GM03348 (cell line): Measurements from ENCODE around the gene FER.
"Not testable (repeated sequence)": the region's sequence is repeated elsewhere in the genome, so short reads cannot be mapped to it uniquely, and the experiment has no call there.

Experiments
- DNase-seq: peaks from one replicate; pipeline ENCODE4 v3.0.0; 2012; ENCODE audit warnings: low spot score

FER gene

DNA sequence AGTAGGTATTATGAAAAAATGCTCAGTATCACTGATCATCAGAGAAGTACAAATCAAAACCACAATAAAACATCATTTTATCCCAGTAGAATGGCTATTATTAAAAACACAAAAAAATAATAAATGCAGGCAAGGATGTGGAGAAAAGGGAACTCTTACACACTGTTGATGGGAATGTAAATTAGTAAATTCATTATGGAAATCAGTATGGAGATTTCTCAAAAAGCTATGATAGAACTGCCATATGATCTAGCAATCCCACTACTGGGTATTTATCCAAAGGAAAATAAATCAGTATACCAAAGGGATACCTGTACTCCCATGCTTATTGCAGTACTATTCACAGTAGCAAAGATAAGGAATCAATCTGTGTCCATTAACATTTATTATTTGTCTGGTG, 209.6 kb downstream of the FER start:
- DNase-seq: no peak

DNA sequence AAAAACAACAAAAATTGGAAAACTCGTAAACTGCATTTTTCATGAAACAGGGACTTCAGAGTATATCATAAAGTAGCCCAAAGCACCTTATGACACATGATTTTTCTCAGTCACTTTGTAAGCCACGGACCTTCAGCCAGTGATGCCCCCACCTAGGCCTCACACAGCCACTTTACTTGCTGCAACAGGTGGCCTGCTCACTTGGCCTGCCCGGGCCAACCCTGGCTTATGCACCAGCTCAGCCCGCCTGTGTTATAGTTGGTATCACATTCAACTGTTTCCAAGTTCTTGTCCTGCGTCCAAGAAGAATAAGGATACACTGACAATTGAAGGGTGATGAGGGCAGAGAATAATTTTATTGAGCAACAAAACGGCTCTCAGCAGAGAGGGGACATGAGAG, 219.2 kb downstream of the FER start:
- DNase-seq: no peak

DNA sequence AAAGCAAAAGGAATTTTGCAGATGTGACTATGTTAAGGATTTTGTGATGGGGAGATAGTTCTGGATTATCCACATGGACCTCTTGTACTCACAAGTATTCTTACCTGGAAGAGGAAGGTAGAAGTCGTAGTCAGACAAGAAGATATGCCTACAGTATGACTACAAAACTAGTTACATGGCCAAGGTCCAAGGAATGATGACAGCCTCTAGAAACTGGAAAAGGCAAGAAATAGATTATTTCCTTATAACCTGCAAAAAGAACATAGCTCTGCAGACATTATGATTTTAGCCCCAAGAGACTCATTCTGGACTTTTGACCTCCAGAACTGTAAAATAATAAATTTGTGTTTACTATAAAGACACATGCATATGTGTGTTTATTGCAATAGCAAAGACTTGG, 226.9 kb downstream of the FER start:
- DNase-seq: no peak

DNA sequence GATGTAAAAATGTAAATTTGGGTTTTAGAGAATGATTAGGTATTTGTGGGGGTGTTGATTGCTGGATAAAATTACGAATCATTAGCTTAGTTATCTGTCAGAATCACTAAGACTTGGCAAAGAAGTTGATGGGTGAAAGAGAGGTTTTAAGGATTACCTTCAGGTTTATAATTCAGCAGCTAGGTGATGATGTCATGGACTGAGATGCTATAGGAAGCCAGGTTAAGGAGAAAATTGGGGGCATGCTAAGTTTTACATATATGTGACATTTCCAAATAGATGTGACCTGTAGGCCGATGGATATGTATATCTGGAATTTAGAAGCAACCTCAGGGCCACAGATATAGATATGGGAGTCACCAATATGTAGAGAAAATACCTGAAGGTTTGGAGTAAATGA, 228.0 kb downstream of the FER start:
- DNase-seq: no peak

DNA sequence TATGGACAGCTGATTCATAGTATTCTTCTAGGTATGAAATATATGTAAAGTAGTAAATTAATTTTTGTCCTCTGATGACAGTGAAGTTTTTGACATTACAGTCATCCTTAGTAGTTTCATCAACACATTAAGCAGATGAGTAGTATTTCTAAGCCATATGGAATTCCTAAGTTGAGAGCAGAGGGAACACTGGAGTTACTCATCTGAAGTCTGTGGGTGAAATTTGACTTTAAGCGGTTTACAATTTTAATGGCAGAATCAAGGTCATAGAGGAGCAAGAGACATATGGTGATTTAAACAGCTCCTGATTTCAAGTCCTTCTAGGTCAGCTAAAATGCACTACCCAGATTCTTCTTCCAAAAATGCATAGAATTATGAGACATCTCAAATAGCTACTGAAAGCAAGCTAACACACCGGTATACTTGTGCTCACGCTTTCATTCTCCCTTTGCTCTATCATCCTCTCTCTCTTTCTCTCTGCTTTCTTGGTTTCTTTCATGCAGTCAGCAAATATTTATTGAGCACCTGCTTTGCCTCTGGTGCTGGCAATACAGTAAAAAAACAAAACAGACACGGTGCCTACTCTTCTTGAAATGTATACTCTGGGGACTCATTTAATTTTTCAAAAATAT, 235.9 kb downstream of the FER start:
- DNase-seq: peak; percentile 29

GRCh38 chr5:108989761-108990392, 242.2 kb downstream of the FER start:
- DNase-seq: peak; percentile 3

GRCh38 chr5:108992396-108993085, 244.8 kb downstream of the FER start:
- not testable (repeated sequence) for DNase-seq

- DNase-seq: not testable (repeated sequence)
These were observed 245.7 kb downstream of the FER start for GRCh38 chr5:108993440-108993839.

DNA sequence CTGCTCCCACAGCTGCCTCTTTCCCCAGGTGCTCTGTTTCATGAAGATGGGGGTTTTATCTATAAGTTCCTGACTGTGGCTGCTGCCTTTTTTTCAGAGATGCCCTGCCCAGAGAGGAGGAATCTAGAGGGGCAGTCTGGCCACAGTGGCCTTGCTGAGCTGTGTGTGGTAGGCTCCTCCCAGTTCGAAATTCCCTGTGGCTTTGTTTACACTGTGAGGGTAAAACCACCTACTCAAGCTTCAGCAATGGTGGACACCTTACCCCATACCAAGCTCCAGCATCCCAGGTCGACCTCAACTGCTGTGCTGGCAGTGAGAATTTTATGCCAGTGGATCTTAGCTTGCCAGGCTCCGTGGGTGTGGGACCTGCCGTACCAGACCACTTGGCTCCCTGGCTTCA, 250.0 kb downstream of the FER start:
- DNase-seq: no peak

DNA sequence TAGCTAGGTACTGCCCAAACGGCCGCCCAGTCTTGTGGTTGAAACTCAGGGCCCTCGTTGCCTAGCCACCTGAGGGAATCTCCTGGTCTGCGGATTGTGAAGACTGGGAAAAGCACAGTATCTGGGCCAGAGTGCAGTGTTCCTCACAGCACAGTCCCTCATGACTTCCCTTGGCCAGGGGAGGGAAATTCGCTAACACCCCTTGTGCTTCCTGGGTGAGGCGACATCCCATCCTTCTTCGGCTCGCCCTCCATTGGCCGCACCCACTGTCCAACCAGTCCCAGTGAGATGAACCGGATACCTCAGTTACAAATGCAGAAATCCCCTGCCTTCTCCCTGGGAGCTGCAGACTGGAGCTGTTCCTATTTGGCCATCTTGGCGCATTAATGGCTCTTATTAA, 250.5 kb downstream of the FER start:
- no peak for DNase-seq

DNA sequence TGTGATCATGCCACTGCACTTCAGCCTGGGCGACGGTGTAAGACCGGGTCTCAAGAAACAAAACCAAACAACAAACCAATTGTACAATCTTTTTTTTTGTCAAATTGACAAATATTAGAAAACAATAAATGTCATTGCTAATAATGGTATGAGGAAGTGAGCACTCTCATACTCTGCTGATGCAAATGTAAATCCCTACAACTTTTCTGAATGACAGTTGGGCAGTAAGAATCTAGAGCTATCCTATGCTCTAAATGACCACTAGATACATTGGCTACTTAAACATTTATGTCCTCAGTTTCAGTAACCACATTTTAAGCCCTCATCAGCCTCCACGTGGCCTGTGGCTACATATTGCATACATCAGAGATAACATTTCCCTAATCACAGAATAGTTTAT, 256.2 kb downstream of the FER start:
- no peak for DNase-seq

GRCh38 chr5:109005297-109006009, 257.8 kb downstream of the FER start:
- DNase-seq: no peak

DNA sequence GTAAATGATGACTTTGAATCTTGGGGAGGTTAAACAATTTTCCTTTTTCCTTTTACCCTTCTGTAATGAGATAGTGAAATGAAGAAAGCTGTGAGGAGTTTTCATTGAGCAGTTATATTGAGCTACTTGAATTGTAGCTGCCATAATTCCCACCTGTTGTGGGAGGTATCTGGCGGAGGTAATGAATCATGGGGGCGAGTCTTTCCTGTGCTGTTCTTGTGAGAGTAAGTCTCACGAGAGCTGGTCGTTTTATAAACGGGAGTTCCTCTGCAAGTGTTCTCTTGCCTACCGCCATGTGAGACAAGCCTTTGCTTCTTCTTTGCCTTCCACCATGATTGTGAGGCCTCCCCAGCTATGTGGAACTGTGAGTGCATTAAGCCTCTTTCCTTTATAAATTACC, 258.4 kb downstream of the FER start:
- DNase-seq: no peak

DNA sequence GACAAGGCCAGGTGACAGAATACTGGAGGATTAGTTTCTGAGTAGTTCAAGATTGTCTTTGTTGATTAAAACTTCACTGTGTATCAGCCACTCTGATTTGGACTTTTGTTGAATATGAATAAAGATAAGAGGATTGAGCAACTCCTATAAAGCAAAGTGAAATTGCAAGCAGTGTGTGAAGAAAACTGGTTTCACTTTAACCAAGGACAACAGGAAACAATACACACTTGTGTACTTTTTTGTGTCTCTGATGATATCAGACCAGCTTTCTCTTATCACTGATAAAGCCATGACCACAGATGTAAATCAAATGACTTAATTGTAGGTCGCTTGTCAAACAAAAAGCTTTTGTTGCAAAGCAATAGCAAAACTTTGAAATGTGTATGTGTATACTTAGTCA, 268.6 kb downstream of the FER start:
- no peak for DNase-seq

- no peak for DNase-seq
These were observed 274.4 kb downstream of the FER start for GRCh38 chr5:109022056-109022455.

DNA sequence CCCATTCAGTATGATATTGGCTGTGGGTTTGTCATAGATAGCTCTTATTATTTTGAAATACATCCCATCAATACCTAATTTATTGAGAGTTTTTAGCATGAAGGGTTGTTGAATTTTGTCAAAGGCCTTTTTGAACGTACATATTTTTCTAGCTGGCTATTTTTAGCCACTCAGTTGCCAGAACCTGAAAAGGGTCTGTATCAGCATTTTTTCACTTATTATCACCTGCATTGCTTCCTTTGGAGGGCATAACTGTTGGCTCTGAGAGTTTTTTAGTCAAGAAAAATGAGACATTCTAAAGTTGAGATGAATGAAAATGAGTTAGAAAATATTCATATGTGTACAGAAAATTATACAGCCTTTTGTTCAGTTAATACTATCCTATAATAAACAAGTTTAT, 278.0 kb downstream of the FER start:
- not testable (repeated sequence) for DNase-seq

- no peak for DNase-seq
These were observed 280.4 kb downstream of the FER start for GRCh38 chr5:109027983-109028607.

GRCh38 chr5:109028608-109029299, 281.1 kb downstream of the FER start:
- no peak for DNase-seq

DNA sequence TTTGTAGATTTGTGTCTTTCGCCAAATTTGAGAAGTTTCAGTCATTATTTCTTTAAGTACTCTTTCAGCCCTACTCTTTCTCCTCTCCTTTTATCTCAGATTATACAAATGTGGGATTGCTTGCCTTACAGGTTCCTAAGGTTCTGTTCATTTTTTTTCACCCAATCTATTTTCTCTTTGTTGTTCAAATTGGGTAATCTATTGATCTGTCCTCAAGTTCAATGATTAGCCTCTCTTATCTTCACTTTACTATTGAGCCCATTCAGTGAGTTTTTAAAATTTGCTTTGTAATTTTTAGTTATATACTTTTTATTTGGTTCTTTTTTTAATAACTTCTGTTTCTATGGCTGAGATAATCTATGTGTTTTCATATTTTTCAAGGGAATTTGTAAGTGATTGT, 282.1 kb downstream of the FER start:
- no peak for DNase-seq

GRCh38 chr5:109030360-109031143, 282.9 kb downstream of the FER start:
- DNase-seq: no peak

- DNase-seq: no peak
These were observed 286.6 kb downstream of the FER start for GRCh38 chr5:109034306-109034705.
